ENCODE measurements around the gene CCM2. TPM values are rescaled to one million over a fixed set of nuclear protein-coding genes. Genes with fewer than 3 reads are reported as not detected.

Gene CCM2
- total and polyA plus RNA-seq, 2 of the 8 experiments (the other 6 are each of a cell fraction or from before 2014, with no cell fraction given), result 31.6 to 41.2 TPM

DNA sequence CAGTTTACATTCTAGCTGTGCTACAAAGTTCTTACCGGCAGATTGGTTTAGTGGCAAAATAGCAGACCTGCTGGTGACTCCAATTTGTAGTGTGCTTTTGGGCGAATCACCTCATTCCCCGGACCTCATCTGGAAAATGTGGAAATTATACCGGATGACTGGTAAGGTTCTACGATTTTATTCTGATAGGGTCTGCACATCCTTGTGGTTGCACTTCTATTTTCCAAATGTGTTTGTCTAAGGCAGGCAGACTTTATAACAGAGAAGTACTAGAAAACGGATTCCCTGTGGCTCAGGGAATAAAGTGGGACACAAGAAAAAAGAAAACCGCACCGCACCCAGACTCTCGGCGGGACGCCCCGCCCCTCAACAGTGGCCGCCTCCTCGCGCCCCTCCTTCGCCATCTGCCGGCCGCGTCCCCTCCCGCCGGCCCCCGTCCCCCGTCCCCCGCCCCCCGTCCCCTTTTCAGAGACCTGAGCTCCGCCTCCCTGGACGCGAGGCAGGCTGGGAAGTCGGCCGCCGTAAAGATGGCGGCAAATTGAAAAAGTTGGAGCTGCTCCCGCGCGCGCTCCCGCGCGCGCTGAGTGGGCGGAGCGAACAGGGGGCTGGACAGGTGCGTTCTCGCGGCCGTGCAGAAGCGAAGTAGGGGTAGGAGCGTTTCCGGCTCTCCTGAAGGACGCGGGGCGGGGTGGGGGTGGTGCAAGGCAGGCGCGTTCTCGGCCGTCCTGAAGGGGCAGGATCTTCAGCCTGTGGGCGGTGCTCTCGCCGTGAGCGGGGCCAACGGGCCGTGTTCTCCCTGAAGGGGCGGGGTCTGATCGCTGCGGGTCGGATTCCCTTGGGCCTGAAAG, 532 bp upstream of the CCM2 start (continued):
- TF ChIP-seq, protein P1, sequence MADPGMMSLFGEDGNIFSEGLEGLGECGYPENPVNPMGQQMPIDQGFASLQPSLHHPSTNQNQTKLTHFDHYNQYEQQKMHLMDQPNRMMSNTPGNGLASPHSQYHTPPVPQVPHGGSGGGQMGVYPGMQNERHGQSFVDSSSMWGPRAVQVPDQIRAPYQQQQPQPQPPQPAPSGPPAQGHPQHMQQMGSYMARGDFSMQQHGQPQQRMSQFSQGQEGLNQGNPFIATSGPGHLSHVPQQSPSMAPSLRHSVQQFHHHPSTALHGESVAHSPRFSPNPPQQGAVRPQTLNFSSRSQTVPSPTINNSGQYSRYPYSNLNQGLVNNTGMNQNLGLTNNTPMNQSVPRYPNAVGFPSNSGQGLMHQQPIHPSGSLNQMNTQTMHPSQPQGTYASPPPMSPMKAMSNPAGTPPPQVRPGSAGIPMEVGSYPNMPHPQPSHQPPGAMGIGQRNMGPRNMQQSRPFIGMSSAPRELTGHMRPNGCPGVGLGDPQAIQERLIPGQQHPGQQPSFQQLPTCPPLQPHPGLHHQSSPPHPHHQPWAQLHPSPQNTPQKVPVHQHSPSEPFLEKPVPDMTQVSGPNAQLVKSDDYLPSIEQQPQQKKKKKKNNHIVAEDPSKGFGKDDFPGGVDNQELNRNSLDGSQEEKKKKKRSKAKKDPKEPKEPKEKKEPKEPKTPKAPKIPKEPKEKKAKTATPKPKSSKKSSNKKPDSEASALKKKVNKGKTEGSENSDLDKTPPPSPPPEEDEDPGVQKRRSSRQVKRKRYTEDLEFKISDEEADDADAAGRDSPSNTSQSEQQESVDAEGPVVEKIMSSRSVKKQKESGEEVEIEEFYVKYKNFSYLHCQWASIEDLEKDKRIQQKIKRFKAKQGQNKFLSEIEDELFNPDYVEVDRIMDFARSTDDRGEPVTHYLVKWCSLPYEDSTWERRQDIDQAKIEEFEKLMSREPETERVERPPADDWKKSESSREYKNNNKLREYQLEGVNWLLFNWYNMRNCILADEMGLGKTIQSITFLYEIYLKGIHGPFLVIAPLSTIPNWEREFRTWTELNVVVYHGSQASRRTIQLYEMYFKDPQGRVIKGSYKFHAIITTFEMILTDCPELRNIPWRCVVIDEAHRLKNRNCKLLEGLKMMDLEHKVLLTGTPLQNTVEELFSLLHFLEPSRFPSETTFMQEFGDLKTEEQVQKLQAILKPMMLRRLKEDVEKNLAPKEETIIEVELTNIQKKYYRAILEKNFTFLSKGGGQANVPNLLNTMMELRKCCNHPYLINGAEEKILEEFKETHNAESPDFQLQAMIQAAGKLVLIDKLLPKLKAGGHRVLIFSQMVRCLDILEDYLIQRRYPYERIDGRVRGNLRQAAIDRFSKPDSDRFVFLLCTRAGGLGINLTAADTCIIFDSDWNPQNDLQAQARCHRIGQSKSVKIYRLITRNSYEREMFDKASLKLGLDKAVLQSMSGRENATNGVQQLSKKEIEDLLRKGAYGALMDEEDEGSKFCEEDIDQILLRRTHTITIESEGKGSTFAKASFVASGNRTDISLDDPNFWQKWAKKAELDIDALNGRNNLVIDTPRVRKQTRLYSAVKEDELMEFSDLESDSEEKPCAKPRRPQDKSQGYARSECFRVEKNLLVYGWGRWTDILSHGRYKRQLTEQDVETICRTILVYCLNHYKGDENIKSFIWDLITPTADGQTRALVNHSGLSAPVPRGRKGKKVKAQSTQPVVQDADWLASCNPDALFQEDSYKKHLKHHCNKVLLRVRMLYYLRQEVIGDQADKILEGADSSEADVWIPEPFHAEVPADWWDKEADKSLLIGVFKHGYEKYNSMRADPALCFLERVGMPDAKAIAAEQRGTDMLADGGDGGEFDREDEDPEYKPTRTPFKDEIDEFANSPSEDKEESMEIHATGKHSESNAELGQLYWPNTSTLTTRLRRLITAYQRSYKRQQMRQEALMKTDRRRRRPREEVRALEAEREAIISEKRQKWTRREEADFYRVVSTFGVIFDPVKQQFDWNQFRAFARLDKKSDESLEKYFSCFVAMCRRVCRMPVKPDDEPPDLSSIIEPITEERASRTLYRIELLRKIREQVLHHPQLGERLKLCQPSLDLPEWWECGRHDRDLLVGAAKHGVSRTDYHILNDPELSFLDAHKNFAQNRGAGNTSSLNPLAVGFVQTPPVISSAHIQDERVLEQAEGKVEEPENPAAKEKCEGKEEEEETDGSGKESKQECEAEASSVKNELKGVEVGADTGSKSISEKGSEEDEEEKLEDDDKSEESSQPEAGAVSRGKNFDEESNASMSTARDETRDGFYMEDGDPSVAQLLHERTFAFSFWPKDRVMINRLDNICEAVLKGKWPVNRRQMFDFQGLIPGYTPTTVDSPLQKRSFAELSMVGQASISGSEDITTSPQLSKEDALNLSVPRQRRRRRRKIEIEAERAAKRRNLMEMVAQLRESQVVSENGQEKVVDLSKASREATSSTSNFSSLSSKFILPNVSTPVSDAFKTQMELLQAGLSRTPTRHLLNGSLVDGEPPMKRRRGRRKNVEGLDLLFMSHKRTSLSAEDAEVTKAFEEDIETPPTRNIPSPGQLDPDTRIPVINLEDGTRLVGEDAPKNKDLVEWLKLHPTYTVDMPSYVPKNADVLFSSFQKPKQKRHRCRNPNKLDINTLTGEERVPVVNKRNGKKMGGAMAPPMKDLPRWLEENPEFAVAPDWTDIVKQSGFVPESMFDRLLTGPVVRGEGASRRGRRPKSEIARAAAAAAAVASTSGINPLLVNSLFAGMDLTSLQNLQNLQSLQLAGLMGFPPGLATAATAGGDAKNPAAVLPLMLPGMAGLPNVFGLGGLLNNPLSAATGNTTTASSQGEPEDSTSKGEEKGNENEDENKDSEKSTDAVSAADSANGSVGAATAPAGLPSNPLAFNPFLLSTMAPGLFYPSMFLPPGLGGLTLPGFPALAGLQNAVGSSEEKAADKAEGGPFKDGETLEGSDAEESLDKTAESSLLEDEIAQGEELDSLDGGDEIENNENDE (IDR thresholded peaks at IDR 0.05; ENCODE audit: insufficient replicate concordance, low read length), result no peak
- TF ChIP-seq SP2 (IDR thresholded peaks at IDR 0.05; ENCODE audit: low read length) (no peak), PHF8 (conservative IDR thresholded peaks at IDR 0.05; ENCODE audit: low read depth, low read length) (peak; percentile 93), GABPA (IDR thresholded peaks at IDR 0.05; ENCODE audit: borderline replicate concordance, insufficient read depth, low read length) (no peak), NANOG (IDR thresholded peaks at IDR 0.05; ENCODE audit: insufficient read depth, low read depth, low read length, poor library complexity, severe bottlenecking) (no peak), TBP (IDR thresholded peaks at IDR 0.05; ENCODE audit: low read depth, low read length) (peak; percentile 71), CHD2 (IDR thresholded peaks at IDR 0.05; ENCODE audit: low read length) (peak; percentile 49; the same call in 1 of the 2 replicates), RBBP5 (IDR thresholded peaks at IDR 0.05; ENCODE audit: borderline replicate concordance, low read depth, low read length) (no peak), RXRA (IDR thresholded peaks at IDR 0.05; ENCODE audit: insufficient read depth, low read depth, low read length) (no peak), MAFK (IDR thresholded peaks at IDR 0.05; ENCODE audit: low read depth, low read length) (no peak)

All from H1 (cell line).